Epithelial cell of proximal tubule (primary cell): ENCODE data around the gene GBA2. TPM values are rescaled to one million over a fixed set of nuclear protein-coding genes. Genes with fewer than 3 reads are reported as not detected.

ENCODE experiments used
- DNase-seq: peaks from one replicate; pipeline ENCODE4 v3.0.0-alpha.2; 2011; ENCODE audit warnings: low read depth
- H3K4me3 ChIP-seq: 2 replicates; pipeline ENCODE4 v1.5.1; 2011; ENCODE audit warnings: low read depth, mild to moderate bottlenecking, low read length
- CTCF ChIP-seq: conservative IDR thresholded peaks from 2 replicates; pipeline ENCODE4 v1.5.1; 2012; ENCODE audit warnings: low read depth, mild to moderate bottlenecking, low read length
- total RNA-seq: library from RNA; depleted of rRNA; stranded (reverse); fragments of >200 nt; gene quantifications from 2 replicates; pipeline ENCODE4 v1.2.3, GENCODE V29; 2015

Gene GBA2
- total RNA-seq, 1 donor from 2014 or later = 39.3 TPM

DNA sequence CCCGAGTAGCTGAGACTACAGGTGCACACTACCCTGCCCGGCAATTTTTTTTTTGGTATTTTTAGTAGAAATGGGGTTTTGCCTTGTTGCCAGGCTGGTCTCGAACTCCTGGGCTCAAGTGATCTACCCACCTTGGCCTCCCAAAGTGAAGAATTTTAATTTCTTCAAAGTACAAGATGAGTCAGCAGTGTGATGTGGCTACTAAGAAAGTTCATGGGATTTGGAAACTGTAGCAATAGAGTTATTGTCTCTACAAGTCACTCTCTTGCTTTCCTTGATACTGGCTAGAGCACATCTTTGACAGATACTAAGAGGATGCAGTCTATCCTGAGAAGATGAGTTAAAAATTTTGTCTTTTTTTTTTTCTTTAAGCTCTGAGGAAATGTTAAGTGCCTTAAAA is 14.9 kb downstream of the GBA2 start:
- no peak for DNase-seq
- no peak for TF ChIP-seq CTCF
- H3K4me3 ChIP-seq = no peak overlapping the region

DNA sequence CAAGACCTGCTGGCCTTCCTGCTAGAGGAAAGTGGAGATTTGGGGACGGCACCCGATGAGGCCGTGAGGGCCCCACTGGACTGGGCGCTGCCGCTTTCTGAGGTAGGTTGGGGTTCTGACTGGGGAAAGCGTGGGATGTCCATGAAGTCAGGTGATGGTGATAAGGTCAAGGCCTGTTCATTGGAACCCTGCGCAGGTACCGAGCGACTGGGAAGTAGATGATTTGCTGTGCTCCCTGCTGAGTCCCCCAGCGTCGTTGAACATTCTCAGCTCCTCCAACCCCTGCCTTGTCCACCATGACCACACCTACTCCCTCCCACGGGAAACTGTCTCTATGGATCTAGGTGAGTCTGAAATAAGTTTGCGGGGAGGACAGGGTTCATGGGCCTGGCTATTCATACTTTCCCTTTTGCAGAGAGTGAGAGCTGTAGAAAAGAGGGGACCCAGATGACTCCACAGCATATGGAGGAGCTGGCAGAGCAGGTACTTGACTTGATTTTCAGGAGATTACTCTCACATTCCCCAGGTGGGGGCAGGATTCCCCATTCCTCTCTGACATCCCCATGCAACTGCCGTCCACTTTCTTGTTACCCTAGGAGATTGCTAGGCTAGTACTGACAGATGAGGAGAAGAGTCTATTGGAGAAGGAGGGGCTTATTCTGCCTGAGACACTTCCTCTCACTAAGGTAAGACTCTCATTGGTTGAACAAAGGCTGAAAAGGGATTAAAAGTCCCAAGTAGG is 16.1 kb downstream of the GBA2 start:
- peak; percentile 35 for TF ChIP-seq CTCF
- no peak for DNase-seq
- peak overlapping the region; percentile 94 for H3K4me3 ChIP-seq

DNA sequence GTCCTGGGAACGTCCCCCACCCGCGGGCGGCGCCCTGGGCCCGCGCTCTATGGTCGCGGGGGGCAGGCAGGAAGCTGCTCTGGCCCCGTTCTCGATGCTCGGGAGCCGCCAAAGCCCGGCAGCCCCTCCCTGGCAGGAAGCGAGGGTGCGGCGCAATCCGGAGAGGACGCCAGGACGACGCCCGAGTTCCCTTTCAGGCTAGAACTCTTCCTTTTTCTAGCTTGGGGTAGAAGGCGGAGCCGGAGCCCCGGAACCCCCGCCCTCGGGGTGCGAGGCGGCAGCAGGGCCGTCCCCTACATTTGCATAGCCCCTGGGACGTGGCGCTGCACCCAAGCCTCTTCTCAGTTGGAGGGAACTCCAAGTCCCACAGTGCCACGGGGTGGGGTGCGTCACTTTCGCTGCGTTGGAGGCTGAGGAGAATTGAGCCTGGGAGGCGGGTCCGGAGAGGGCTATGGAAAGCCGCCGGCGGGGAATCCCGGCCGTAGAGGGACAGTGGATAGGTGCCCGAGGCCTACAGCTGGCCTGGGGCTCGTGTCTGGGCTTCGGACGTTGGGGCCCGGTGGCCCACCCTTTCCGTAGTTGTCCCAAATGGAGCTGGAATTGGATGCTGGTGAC is 16.7 kb downstream of the GBA2 start, which contains the start of the genes CREB3 and TLN1:
Gene CREB3, plus strand, starts transcription at position 482 of the 615 bp plus-strand sequence. Its CDS starts 107 bp downstream, at position 589.
Gene TLN1, minus strand, starts transcription at position 11 of the 615 bp plus-strand sequence. CDS start 6,501 bp downstream, outside the sequence.
- peak; percentile 86 for DNase-seq
- TF ChIP-seq CTCF = no peak
- H3K4me3 ChIP-seq = peak within 1 kb of the TSS; percentile 94

DNA sequence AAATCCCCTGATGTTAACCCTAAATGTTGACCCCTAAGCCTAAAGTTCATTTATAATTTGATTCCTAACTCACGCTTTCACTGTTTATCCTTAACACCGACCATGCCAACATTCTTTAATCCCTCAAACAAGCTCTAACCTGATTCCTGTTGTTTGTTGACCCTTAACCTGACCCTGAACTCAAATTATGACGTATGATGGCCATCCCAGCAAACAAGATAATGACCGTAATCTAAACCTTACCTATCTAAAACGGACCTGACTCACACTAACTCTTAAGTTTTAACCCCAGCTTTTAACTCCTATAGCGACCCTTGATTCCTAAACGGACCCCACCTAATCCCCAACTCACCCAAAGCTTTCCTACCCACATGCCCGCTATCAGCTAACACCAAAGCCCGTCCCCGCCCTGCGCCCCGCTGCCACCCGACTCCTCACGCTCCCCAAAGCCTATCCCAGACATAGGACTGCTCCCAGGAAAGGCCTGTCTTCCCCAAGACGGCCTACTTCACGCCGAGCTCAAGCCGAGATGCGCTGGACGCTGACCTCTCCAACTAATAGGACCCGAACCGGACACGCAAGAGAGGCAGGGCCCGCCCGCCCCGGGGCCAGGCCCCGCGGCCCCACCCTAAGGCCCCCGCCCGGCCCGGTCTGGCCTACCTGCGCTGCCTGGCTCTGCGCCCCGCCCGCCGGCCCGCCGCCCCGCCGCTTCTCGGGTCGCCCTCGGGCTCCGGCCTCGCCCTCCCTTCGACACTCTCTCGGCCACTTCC is 17.4 kb downstream of the GBA2 start:
- peak overlapping the region; percentile 94 for H3K4me3 ChIP-seq
- TF ChIP-seq CTCF = no peak
- DNase-seq = no peak

GRCh38 chr9:35730486-35730854 is 18.6 kb downstream of the GBA2 start:
- DNase-seq = no peak
- no peak for TF ChIP-seq CTCF

DNA sequence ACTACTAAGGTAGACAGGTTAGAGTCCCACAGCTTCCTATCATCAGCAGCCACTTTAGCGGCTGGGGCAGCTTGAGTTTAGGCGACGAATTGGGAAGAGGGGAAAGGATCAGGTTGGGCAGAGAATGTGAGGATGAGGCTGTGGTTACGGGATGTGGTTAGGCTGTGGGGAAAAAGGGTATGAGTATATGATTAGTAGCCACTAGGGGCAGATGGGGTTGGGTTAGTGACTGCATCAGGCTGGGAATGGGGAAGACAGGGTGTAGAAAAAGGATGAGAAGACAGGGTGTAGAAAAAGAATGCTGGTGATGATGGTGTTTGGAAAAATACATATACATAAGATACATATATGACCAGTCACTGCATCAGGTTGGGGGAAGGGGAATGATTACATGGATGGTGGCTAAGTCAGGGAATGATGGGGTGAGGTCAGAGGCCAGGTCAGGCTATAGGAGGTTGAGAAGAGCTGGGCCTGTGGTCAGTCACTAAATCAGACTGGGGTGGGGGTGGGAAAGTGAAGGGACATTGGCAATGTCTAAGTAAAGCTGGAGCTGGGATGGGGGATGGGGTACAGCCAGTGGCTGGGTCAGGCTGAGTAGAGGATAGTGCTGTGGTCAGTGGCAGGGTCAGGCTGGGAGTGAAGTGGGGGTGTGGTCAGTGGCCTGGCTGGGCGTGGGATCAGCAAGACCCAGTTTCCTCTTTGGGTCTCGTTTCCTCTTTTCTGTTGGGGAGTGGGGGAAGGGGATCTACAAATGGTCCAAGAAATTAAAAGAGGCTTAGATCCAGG is 19.1 kb downstream of the GBA2 start:
- TF ChIP-seq CTCF = peak; percentile 71
- H3K4me3 ChIP-seq = peak overlapping the region; percentile 94
- DNase-seq = no peak

More at GRCh38 chr9:35730486-35730854, 18.6 kb downstream of the GBA2 start:
- peak overlapping the region; percentile 94 for H3K4me3 ChIP-seq
